ENCODE results near the gene GHRHR. TPM values are rescaled to one million over a fixed set of nuclear protein-coding genes. Genes with fewer than 3 reads are reported as not detected.

GHRHR gene
- total and polyA plus RNA-seq, 10 of the 15 experiments (the other 5 are each of a cell fraction or from before 2014, with no cell fraction given) = not detected

DNA sequence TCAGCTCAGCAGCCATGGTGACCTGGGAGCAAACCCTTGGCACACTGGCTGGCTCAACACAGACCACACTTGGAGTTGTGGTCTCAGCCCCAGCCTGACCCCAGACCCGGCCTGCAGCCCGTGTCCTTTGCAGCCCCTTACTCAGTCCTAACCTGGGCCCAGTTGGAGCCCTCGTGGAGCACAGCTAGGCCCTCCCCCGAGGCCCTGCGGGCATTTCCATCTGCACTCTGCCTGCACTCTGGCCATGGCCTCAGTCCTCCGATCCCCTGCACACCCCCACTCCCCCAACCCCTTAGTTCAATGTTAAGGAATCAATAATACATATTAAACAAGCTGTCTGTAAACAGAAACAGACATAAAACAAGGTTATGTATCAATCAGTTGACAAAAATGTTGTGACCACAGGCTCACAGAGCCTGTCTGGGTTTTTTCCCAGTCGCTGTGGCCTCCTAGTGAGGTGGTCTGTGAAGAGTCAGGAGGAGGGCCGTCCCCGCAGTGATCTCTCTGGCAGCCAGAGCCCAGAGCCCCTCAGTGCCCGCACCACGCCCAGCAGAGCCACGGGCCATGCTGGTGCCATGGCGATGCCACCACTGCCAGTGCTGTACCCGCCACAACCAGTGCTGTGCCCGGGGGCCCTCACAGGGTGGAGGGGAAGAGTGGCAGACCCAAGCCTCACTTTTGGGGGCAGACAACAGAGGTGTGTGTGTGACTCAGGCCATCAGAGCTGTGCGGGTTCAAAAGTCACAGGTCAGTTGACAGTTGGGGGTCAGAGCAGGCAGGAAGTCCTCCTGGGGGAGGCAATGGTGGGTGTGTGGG is 25.5 kb downstream of the GHRHR start:
- H2AFZ ChIP-seq (ENCODE audit: control insufficient read depth, low read depth, low read length) = no peak overlapping the region
- H3K27ac ChIP-seq (ENCODE audit: control insufficient read depth, insufficient read depth) = no peak overlapping the region
- no peak overlapping the region for H3K4me2 ChIP-seq (ENCODE audit: control insufficient read depth, insufficient read depth)
- POLR2A ChIA-PET = no interaction called here
- no peak for ATAC-seq
- in situ Hi-C loops (cut with MboI) = loop anchor here (10.0 kb wide), 1 partner anchor 746 kb away; no protein-coding TSS in a partner anchor
- H3K27me3 ChIP-seq (replicated peaks in 1 of 2; ENCODE audit: control insufficient read depth in 2 of 2, insufficient read depth in 2 of 2, low read length in 1 of 2) = peaks cover 0 to 1% of the 10 kb centered on the region in 2 experiments
- no TSS peak for BruUV-seq (replicated peaks)
- RAD21 ChIA-PET (ENCODE audit: unreplicated experiment) = interaction anchor here (1.4 kb wide), 1 partner anchor 133 kb away, joined by 3 read pairs; no protein-coding TSS in a partner anchor
- no peak for DNase-seq (ENCODE audit: low read depth, low spot score)
- FAIRE-seq = no peak
- intact Hi-C loops (cut with micrococcal nuclease; ENCODE audit: unreplicated experiment) = no loop called here
- CTCF ChIA-PET = interaction anchor here (1.2 to 1.4 kb wide), 2 partner anchors 56 to 133 kb away, joined by 3 to 4 read pairs; no protein-coding TSS in a partner anchor
- no peak overlapping the region for H3K9ac ChIP-seq (ENCODE audit: control insufficient read depth, insufficient read depth, low read length)
- SMC1A ChIA-PET (ENCODE audit: uncharacterized antibody, unreplicated experiment) = interaction anchor here (2.2 to 3.4 kb wide), 2 partner anchors 133 to 145 kb away, joined by 8 read pairs; no protein-coding TSS in a partner anchor
- no peaks in the 10 kb centered on the region; the same call in 2 of the 3 replicates for H3K9me3 ChIP-seq (replicated peaks; ENCODE audit: control insufficient read depth, insufficient read depth, low read length)
- TF ChIP-seq POLR2AphosphoS5 (IDR thresholded peaks at IDR 0.05; ENCODE audit: low read length) = no peak
- no peak for TF ChIP-seq FOS (IDR thresholded peaks at IDR 0.05; ENCODE audit: borderline replicate concordance, extremely low read depth, insufficient read length)
- TF ChIP-seq HCFC1 (IDR thresholded peaks at IDR 0.05; ENCODE audit: low read length) = no peak
- TF ChIP-seq CREB1 (IDR thresholded peaks at IDR 0.05; ENCODE audit: low read depth) = no peak
- TF ChIP-seq SREBF1 (IDR thresholded peaks at IDR 0.05; ENCODE audit: low read length) = no peak
- TF ChIP-seq GABPA (IDR thresholded peaks at IDR 0.05; ENCODE audit: low read depth) = no peak
- TF ChIP-seq LARP7 (IDR thresholded peaks at IDR 0.05) = no peak
- no peak for TF ChIP-seq POU2F2 (IDR thresholded peaks at IDR 0.05; ENCODE audit: borderline replicate concordance, low read depth, low read length)
- TF ChIP-seq CREM (IDR thresholded peaks at IDR 0.05; ENCODE audit: low read depth) = no peak
- no peak for TF ChIP-seq NR2C2 (IDR thresholded peaks at IDR 0.05; ENCODE audit: borderline replicate concordance, control insufficient read depth, insufficient read length, low read depth)
- TF ChIP-seq CHD4 (IDR thresholded peaks at IDR 0.05) = no peak
- TF ChIP-seq RUNX3 (IDR thresholded peaks at IDR 0.05; ENCODE audit: low read length) = no peak
- TF ChIP-seq, protein P1, sequence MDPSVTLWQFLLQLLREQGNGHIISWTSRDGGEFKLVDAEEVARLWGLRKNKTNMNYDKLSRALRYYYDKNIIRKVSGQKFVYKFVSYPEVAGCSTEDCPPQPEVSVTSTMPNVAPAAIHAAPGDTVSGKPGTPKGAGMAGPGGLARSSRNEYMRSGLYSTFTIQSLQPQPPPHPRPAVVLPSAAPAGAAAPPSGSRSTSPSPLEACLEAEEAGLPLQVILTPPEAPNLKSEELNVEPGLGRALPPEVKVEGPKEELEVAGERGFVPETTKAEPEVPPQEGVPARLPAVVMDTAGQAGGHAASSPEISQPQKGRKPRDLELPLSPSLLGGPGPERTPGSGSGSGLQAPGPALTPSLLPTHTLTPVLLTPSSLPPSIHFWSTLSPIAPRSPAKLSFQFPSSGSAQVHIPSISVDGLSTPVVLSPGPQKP (IDR thresholded peaks at IDR 0.05; ENCODE audit: low read depth, low read length) = no peak
- no peak for TF ChIP-seq SIN3A (IDR thresholded peaks at IDR 0.05; ENCODE audit: low read depth, low read length)
- TF ChIP-seq SMC3 (IDR thresholded peaks at IDR 0.05; ENCODE audit: borderline replicate concordance, low read length) = no peak
- no peak for TF ChIP-seq CHD1 (IDR thresholded peaks at IDR 0.05; ENCODE audit: low read depth, low read length)
- TF ChIP-seq NFYA (IDR thresholded peaks at IDR 0.05; ENCODE audit: borderline replicate concordance, low read depth, low read length) = no peak
- no peak overlapping the region for H3K4me3 ChIP-seq
- no peaks in the 10 kb centered on the region for H3K79me2 ChIP-seq (ENCODE audit: control insufficient read depth, insufficient read depth, low read length)
- H3K36me3 ChIP-seq (ENCODE audit: control insufficient read depth in 2 of 2, insufficient read depth in 2 of 2, low read length in 1 of 2) = no peaks in the 10 kb centered on the region
- no peaks in the 10 kb centered on the region for H3K4me1 ChIP-seq (ENCODE audit: control insufficient read depth, insufficient read depth, low read length)
- 39% methylated on average over 16 of the region's 16 CpGs for WGBS (ENCODE audit: insufficient coverage, insufficient replicate concordance, low lambda C conversion rate, missing lambda C conversion rate)
- no peaks in the 10 kb centered on the region for H4K20me1 ChIP-seq (ENCODE audit: control insufficient read depth, insufficient read depth)

Data from GM12878 (cell line).